ENCODE measurements around the gene CDH13. TPM values are rescaled to one million over a fixed set of nuclear protein-coding genes. Genes with fewer than 3 reads are reported as not detected.

Gene CDH13
- polyA plus RNA-seq, 4 donors = 9.4 to 16.6 (median 13.4) TPM

DNA sequence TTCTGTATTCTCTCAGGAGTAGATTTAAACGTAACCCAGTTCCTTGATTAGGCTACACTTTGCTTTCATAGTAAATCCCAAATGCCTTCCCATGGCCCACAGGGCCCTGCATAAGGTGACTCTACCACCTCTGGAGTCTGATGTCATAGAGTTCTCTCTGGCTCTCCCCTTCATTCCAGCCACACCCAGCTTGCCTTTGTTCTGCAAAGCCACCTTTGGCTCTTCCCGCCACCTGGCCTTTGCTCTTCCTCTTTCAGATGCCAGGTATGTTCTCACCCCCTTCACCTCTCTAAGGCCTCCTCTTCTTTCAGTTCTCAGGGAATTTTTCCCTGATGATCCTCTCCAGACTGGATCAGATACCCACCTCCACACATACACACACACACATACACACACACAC, 1039.7 kb downstream of the CDH13 start:
- DNase-seq (ENCODE audit: low read depth in 4 of 4, low spot score in 2 of 4) = no peak

- DNase-seq (ENCODE audit: low read depth in 4 of 4, low spot score in 2 of 4) = no peak
These were observed 1042.7 kb downstream of the CDH13 start for GRCh38 chr16:83669456-83669855.

DNA sequence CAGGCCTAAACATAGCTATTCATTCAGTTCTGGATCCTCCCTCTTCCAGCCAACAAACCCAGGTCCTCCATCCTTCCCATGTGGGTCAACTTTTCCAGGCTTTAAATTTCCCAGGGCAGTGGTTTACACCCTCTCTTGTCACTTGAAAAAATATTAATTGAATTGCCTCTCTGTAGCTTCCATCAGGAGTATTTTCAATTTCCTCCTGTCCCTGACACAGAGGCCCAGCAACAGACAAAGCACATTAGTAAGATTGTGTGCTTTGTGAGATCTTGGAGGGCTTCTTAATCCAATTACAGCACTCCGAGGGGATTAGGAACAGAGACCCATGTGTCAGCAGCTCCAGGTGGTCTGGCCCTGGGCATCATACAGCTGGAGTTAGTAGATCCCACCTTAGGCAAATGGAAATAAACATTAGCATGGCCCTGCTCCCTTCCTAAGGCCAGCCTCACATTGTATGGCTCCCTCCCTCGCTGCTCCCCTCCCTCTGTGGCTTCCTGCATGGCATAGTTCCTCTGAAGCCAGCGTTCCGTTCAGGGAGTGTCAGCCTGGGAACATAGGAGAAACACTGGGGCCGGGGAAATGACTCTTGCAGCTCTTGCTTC, 1048.3 kb downstream of the CDH13 start:
- DNase-seq (ENCODE audit: low read depth in 4 of 4, low spot score in 2 of 4) = no peak

GRCh38 chr16:83676086-83676485, 1049.3 kb downstream of the CDH13 start:
- DNase-seq (ENCODE audit: low read depth in 4 of 4, low spot score in 2 of 4) = no peak

DNA sequence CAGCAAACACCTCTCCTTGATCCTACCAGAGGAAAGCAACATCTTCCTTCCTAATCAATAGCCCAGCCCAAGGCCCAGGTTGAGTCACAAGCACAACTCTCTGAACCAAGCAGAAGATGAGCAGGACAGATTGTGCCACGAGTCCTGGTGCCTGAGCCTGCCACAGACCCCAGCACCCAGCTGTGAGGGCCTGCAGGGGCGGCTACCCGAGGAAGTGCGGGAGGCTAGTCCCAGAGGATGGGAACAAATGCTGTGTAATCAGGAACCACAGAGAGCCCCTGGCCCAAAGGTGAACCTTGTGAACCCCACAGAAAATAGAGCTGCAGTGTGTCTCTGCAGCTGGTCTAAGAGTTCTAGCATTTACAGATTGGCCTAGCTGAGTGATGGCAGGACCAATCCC, 1054.2 kb downstream of the CDH13 start:
- no peak for DNase-seq (ENCODE audit: low read depth in 4 of 4, low spot score in 2 of 4)

DNA sequence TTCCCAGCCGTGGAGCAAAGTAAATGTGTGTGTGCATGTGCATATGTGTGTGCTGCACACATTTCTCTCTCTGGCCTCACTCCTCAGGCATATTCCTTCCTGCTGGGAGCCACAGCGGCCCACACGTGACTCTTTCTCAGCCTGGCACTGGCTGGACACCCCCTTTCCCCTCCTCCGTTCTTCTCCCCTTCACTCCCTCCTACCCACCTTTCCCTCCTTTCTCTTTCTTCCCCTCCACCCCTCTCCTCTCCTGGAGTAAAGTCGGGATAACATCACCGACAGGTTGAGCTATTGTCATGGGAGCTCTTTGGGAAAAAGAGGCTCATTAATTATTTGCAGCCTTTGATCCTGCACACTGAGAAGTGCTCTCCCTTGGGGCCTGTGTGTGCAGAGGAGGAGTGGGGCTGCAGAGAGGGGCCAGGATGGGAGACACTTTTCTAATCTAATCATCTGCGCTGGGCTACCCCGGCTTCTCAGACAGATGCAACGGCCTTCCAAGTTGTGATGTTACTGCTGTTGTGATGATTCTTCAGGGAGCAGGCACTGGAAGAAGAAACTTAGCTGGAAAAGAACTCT, 1054.7 kb downstream of the CDH13 start:
- DNase-seq (ENCODE audit: low read depth in 4 of 4, low spot score in 2 of 4) = no peak

- no peak for DNase-seq (ENCODE audit: low read depth in 4 of 4, low spot score in 2 of 4)
These were observed 1055.5 kb downstream of the CDH13 start for GRCh38 chr16:83682116-83682867.

DNA sequence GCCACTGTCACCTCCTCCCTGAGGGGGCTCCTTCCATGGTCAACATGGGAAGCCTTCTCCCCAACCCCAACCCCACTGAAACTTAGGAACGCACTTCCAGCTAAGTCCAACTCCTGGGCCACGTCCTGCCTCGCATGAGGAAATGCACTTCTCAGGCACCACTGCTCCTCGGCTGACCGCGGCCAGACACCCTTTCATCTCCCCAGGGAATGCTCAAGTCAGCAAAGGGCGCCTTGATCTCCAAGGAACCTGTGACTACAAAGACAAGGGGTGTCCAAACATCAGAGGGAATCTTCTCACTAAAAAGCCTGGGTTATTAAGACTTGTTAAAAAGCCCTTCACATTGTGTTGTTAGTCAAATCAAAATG, 1056.1 kb downstream of the CDH13 start:
- no peak for DNase-seq (ENCODE audit: low read depth in 4 of 4, low spot score in 2 of 4)

DNA sequence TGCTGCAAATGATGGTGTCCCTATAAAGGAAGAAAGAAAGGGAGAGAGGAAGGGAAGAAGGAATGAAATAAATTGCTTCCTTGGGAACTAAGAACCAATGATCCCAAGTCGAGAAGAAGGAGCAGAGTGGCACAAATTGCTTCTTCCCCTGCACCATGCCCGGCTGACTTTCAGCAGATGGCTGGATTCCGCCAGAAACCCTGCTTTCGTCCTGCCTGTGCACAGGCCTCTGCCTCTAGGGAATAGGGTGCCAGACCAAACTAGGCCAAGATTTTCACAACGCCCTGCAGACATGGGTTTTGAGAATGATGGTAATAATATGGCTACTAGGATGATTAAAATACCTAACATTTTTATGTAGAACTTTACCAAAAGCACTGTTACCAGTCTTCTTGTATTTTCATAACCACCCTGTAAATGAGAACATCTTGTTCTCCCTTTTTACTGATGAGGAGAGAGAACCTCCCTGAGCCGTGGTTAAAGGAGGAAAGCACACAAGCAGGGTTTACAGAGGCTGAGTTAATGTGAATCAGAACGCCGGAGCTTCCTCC, 1058.9 kb downstream of the CDH13 start:
- DNase-seq (ENCODE audit: low read depth in 4 of 4, low spot score in 2 of 4) = no peak

DNA sequence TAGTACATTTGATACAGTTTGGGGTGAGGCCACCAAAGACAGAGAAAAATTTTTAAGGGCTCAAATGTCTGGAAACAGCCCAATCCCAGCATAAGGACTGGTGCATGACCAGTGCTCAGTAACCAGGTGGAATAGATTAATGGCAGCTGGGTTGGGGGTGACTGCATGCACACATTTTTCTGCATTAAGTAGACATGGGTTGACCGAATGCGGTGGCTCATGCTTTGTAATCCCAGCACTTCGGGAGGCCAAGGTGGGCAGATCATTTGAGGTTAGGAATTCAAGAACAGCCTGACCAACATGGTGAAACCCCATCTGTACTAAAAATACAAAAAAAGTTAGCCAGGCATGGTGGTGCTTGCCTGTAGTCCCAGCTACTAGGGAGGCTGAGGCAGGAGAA, 1060.0 kb downstream of the CDH13 start:
- DNase-seq (ENCODE audit: low read depth in 4 of 4, low spot score in 2 of 4) = no peak

GRCh38 chr16:83689385-83689831, 1062.6 kb downstream of the CDH13 start:
- DNase-seq (ENCODE audit: low read depth in 4 of 4, low spot score in 2 of 4) = no peak

DNA sequence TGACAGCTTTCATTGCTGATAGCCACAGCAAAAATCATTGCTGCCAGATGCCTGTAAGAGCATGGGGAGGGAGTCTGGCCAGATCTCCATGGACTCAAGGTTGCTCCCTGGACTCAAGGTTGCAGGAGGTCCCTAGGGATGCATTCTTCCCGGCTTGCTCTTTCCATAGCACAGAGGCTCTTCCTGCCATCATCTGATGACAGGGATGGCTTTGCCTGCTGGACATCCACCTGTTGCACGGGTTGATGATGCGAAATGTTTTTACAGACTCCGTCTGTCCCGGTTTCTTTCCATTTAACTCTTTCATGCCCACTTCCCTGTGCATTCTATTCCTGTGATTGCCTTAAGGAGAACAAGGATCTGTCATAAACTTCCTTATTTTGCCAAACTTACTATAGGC, 1065.5 kb downstream of the CDH13 start:
- DNase-seq (ENCODE audit: low read depth in 4 of 4, low spot score in 2 of 4) = no peak

DNA sequence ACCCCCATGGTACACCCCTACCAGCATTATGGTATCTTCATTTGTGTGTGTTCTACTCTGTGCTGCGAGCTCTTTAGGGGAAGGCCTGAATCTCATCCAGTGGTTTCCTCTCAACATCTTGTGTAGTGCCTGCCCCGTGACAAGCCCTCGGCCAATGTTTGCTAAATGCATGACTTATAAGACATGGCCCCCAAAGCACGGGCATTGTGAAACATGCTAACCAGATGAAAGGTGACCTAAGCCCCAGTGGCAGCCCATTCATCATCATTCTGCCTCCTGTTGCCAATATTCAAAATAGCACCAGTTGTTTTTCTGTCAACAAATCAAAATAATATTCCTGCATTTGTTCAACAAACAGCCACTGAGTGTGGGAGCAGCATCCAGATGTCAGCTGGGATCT, 1072.2 kb downstream of the CDH13 start:
- no peak for DNase-seq (ENCODE audit: low read depth in 4 of 4, low spot score in 2 of 4)

DNA sequence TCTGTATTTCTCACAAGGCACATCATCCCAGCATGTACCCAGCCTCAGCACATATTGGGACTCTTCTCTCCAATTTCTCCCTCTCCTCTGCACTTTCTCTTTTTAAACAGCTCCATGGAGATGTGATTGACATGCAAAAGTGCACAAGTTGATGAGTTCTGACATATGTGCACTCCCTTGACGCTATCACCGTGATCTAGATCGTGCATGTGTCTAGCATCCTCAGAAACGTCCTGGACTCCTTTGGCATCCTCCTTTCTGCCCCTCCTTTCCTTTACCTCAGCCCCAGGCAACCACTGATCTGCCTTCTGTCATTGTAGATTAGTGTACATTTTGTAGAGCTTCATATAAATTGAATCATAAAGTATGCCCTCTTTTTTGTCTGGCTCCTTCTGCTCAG, 1073.0 kb downstream of the CDH13 start:
- no peak for DNase-seq (ENCODE audit: low read depth in 4 of 4, low spot score in 2 of 4)

- DNase-seq (ENCODE audit: low read depth in 4 of 4, low spot score in 2 of 4) = no peak
These were observed 1074.1 kb downstream of the CDH13 start for GRCh38 chr16:83700918-83701317.

- DNase-seq (ENCODE audit: low read depth in 4 of 4, low spot score in 2 of 4) = peak in 3 of 4 donors; percentile 37 to 66 (median 44)
These were observed 1074.7 kb downstream of the CDH13 start for GRCh38 chr16:83701494-83701893.

DNA sequence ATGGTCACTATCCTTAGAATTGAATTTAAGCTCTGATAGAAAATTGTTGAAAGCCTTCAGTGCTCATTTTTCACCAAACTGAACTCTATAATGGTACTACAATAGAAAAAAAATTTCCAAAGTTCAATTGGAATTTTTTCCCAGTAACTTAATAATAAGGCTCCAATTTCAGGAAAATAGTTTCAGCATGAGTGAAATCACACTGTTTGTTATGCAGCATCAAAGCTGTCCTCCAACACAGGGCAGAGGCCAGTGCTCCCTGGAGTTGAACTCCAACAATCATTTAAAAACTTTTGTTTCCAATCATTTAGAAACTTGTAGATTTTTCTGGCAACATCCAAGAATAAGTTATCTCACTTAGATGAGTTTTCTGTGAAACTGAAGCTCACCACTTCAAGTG, 1077.9 kb downstream of the CDH13 start:
- DNase-seq (ENCODE audit: low read depth in 4 of 4, low spot score in 2 of 4) = no peak

DNA sequence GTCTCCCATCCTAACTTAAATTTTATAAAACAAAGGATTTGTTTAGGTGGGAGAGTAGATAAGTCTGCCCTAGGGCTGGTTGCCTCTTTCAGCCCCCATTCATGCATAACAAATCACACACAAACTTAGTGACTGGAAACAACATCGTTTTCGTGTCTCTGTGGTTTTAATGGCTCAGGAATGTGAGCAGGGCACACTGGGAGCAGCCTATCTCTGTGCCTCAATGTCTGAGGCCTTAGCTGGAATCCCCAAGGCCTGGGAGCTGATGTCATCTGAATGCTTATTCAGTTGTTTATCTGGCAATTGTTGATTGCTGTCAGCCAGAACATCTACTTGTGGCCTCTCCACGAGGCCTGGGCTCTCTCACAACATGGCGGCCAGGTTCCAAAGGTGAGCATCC, 1079.1 kb downstream of the CDH13 start:
- DNase-seq (ENCODE audit: low read depth in 4 of 4, low spot score in 2 of 4) = no peak

DNA sequence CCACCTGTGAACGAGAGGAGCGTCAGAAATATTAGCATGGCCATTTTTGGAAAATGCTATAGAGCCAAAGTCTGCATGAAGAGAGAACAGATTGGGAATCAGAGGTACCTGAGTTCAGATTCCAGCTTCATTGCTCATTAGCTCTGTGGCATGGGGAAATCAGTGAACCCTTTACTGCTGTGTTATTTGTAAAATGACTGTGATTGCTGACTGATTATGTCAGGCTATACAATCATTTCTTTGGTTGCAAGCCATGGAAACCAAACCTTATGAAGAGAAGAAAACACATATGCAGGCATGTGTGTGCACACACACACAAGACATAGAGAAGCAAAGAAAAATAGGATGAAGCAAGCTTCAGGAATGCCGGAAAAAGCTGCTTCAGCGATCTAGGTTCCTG, 1079.6 kb downstream of the CDH13 start:
- DNase-seq (ENCODE audit: low read depth in 4 of 4, low spot score in 2 of 4) = no peak

DNA sequence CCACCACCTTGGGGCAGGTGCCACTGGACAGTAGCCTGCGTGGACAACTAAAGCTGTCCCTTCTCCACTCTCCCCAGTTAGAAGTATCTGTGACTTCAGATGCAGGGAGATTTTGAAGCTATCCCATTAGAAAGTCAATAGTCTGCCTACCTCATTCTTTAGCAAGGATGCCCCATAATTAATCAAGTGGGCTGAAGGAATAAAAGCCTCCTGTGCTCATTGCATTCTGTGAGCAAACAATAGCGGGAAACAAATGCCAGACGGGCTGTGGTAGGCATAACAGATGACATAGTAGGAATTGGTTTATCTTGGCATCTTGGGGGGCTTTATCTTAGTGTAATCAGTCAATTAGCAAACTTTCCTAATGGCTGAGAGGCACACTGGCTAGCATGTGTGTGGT, 1084.3 kb downstream of the CDH13 start:
- no peak for DNase-seq (ENCODE audit: low read depth in 4 of 4, low spot score in 2 of 4)

- no peak for DNase-seq (ENCODE audit: low read depth in 4 of 4, low spot score in 2 of 4)
These were observed 1086.8 kb downstream of the CDH13 start for GRCh38 chr16:83713597-83713996.

DNA sequence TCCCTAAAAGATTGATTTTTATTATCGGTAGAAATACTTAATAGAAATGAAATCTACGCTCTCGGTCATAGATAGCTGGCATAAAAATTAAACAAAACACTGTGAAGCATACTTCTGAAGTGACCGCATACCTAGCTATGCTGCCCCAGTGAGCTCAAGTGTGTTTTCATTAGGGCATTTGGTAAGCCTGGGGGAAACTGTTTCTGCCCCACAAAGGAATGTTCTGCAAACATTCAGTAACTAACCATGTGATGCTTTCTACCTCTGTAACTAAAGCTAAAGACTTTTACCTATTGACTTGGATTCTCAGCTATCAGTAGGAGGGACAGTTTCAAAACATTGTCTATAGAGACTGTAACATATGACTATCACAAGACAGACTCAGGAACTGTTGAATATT, 1087.5 kb downstream of the CDH13 start:
- DNase-seq (ENCODE audit: low read depth in 4 of 4, low spot score in 2 of 4) = no peak

Measured in left renal cortex interstitium (tissue), 4 donors.